Left ventricle myocardium superior (tissue), 1 donor: ENCODE results near the gene ZNF816. TPM values are rescaled to one million over a fixed set of nuclear protein-coding genes. Genes with fewer than 3 reads are reported as not detected.
"Not testable (repeated sequence)": the region's sequence is repeated elsewhere in the genome, so short reads cannot be mapped to it uniquely, and the experiment has no call there.

Source experiments
- ATAC-seq: fragments of 200-7000 bp; cut with Tn5 transposase; one replicate; pipeline ENCODE4 v1.9.1; 2020; ENCODE audit warnings: mild to moderate bottlenecking, moderate library complexity
- DNase-seq: peaks from one replicate; pipeline ENCODE4 v3.0.0-alpha.2; 2020
- intact Hi-C: fragments of 100-400 bp; cut with micrococcal nuclease; formaldehyde crosslinking; loops from one replicate; pipeline ENCODE4 v1.11.0; 2022
- total RNA-seq: library from RNA; stranded (reverse); fragmentation: NEBNext Ultra II Directional; extraction: Animal tissue kit (Norgen Biotek cat#: 25700); gene quantifications from one replicate; pipeline ENCODE4 v1.2.1, GENCODE V29; 2021
- donor health status: DM: no; HTN: yes; CAD: no; lungs with severe emphysema.

Gene ZNF816
- total RNA-seq, 1 donor from 2014 or later, result 4.4 TPM

- DNase-seq (no peak), ATAC-seq (no peak)
- intact Hi-C loops, result no loop called here
Observed at GRCh38 chr19:52967772-52968171, 5.1 kb upstream of the ZNF816 start.

- intact Hi-C loops, result no loop called here
- peak; percentile 37 for DNase-seq
- peak; percentile 53 for ATAC-seq
Observed at GRCh38 chr19:52963247-52963618, 552 bp upstream of the ZNF816 start.

GRCh38 chr19:52961981-52962380, 700 bp downstream of the ZNF816 start:
- no peak for DNase-seq
- intact Hi-C loops, result no loop called here
- peak; percentile 2 for ATAC-seq

- no peak for ATAC-seq
- DNase-seq, result no peak
- intact Hi-C loops, result no loop called here
Observed at GRCh38 chr19:52959613-52960295, 2.9 kb downstream of the ZNF816 start.

- ATAC-seq (no peak), DNase-seq (no peak)
- intact Hi-C loops, result no loop called here
Observed at GRCh38 chr19:52957591-52957990, 5.1 kb downstream of the ZNF816 start.

- intact Hi-C loops, result no loop called here
- DNase-seq (no peak), ATAC-seq (no peak)
Observed at GRCh38 chr19:52956917-52957316, 5.8 kb downstream of the ZNF816 start.

- no peak for ATAC-seq
- no peak for DNase-seq
- intact Hi-C loops, result no loop called here
Observed at GRCh38 chr19:52949422-52949821, 13.3 kb downstream of the ZNF816 start.

GRCh38 chr19:52948025-52948770, 14.5 kb downstream of the ZNF816 start:
- intact Hi-C loops, result no loop called here
- ATAC-seq, result no peak
- no peak for DNase-seq

- ATAC-seq (peak; percentile 73), DNase-seq (peak; percentile 79)
- intact Hi-C loops, result no loop called here
Observed at GRCh38 chr19:52946322-52947310, 16.1 kb downstream of the ZNF816 start.

GRCh38 chr19:52945652-52946321, 16.9 kb downstream of the ZNF816 start:
- ATAC-seq, result no peak
- intact Hi-C loops, result no loop called here

GRCh38 chr19:52944703-52945493, 17.8 kb downstream of the ZNF816 start:
- intact Hi-C loops, DNase-seq, ATAC-seq: not testable (repeated sequence)

More at GRCh38 chr19:52945652-52946321, 16.9 kb downstream of the ZNF816 start:
- DNase-seq, result no peak

- intact Hi-C loops, result no loop called here
- no peak for DNase-seq
- no peak for ATAC-seq
Observed at GRCh38 chr19:52943884-52944643, 18.6 kb downstream of the ZNF816 start.

GRCh38 chr19:52943134-52943883, 19.4 kb downstream of the ZNF816 start:
- intact Hi-C loops, result no loop called here
- DNase-seq, result no peak

GRCh38 chr19:52942386-52943133, 20.1 kb downstream of the ZNF816 start:
- peak; percentile 95 for DNase-seq
- intact Hi-C loops, result no loop called here
- peak; percentile 99 for ATAC-seq

More at GRCh38 chr19:52943134-52943883, 19.4 kb downstream of the ZNF816 start:
- ATAC-seq, result no peak

- peak; percentile 60 for DNase-seq
- ATAC-seq, result peak; percentile 54
- intact Hi-C loops, result no loop called here
Observed at GRCh38 chr19:52941941-52942385, 20.7 kb downstream of the ZNF816 start.

GRCh38 chr19:52941523-52941922, 21.2 kb downstream of the ZNF816 start:
- ATAC-seq, intact Hi-C loops, DNase-seq: not testable (repeated sequence)
